ENCODE results near the gene HECW1.
"Not testable (repeated sequence)": the region's sequence is repeated elsewhere in the genome, so short reads cannot be mapped to it uniquely, and the experiment has no call there.

The HECW1 gene

DNA sequence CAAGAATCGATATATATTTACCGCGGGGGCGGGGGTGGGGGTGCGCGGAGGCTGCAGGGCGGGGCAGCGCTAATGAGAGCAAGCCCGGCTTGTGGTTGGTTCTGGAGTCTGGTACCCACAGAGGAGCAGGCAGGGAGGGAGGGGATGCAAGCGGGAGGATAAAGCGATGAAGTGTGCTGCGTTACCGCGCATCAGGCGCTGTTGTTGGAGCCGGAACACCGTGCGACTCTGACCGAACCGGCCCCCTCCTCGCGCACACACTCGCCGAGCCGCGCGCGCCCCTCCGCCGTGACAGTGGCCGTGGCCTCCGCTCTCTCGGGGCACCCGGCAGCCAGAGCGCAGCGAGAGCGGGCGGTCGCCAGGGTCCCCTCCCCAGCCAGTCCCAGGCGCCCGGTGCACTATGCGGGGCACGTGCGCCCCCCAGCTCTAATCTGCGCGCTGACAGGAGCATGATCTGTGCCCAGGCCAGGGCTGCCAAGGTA lies at the start of gene HECW1:
Gene HECW1, plus strand, starts transcription at position 189 of the 482 bp plus-strand sequence. CDS start 131,259 bp downstream, outside the sequence.
- no peak for DNase-seq

DNA sequence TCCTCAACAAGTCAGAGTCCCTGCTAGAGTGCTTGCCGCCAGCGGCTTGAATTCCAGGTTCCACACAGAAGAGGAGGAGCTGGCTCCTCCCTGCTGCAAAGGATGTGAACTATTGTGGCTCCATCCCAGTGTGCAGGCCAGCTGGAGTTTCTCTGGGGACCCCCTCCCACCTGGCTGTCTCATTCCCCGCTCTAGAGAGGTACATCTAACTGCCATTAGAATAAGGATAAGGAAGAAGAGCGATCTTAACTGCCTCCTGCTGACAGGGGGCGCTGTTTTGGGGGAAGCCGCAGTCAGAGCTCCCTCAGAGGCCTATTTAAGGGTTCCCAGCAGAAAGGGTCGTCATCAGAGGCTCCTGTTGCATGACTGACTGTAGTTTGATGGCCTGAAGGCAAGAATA lies 40.8 kb upstream of the HECW1 start:
- no peak for DNase-seq

- no peak for DNase-seq
Observed at GRCh38 chr7:43072530-43072929, 39.9 kb upstream of the HECW1 start.

DNA sequence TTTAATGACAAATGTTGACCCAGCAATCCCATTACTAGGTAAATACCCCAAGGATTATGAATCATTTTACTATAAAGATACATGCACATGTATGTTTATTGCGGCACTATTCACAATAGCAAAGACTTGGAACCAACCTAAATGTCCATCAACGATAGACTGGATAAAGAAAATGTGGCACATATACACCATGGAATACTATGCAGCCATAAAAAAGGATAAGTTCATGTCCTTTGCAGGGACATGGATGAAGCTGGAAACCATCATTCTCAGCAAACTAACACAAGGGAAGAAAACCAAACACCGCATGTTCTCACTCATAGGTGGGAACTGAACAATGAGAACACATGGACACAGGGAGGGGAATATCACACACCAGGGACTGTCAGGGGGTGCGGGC lies 38.6 kb upstream of the HECW1 start:
- DNase-seq = not testable (repeated sequence)

DNA sequence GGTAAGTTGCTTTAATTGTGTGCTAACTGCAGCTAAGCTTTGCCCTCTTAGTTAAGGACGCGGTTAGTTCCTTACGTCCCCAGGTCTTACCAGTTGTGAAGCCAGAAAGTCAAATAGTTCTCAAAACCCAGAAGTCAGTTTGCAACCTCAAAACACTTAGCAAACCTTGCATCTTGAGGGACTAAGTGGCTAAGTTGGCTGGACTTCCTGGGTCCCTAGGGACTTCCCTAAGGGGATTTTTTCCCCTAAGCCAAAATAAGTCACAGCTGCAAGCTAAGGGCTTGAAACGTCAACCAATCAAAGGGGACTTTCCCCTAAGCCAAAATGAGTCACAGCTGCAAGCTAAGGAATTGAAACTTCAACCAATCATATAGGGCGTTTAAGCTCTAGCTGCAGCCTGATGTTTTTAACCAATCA lies 36.2 kb upstream of the HECW1 start:
- DNase-seq = no peak

GRCh38 chr7:43076606-43077005 lies 35.8 kb upstream of the HECW1 start:
- DNase-seq = no peak

DNA sequence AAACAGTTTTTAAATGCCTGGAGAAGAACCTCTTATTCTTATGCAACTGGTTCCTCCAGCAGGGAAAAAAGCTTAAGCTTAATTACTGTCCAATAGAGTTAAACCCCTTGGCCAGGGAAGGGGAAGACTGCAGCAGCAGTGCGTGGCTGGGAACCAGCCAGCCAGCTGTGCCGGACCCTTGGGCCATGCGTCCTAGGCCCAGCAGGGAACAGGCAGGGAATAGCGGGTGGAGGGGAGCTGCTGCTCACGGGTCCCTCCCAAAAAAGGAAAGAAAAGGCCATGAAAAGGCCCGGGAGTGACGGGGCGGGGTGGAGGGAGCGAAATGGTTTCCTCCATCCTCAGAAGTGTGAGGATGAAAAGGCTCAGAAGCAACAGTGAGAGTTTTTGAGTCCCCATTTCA lies 35.2 kb upstream of the HECW1 start:
- DNase-seq = no peak

DNA sequence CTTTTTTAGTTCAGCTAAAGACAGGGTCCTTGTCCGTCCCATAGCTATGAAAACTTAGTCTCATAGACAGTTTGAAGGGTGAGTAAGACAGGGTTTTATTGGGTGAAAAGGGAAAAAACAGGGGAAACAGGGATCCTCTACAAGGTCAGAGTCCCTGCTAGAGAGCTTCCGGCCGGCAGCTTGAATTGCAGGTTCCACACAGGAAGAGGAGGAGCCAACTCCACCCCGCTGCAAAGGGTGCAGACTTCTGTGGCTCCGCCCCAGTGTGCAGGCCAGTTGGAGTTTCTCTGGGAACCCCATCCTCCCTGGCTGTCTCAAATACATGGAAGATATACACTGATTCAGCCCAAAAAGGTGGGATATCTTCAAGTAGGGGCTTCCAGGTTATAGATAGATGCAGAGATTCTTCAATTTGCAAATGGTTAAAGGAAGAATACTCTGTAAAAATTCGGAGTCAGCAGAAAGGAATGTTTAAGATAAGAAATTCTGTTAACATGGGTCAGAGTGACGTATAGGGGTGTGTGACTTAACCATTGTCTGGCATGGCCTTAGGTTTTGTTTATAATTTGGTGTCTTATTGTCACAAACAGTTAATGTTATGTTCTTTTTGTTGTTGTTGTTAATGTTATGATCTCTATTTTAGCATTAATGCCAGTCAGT lies 34.6 kb upstream of the HECW1 start:
- DNase-seq = no peak

DNA sequence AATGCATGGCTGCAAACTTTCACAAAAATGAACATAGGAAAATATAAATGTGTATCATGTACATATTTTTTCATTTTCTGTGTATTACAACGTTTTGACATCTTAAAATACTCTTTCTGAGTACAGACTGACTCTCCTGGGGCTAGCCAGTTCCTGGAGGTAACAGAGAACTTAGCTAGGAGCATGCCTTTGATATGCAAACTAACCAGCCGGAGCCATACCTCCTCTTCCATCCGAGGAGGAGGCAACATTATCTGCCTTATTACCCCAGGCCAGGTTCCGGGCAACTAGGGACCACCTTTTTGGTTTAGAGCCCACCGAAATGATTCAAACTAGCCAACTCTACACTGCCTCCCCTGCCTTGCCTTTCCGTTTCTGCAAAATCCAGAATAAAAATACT lies 33.7 kb upstream of the HECW1 start:
- DNase-seq = no peak

DNA sequence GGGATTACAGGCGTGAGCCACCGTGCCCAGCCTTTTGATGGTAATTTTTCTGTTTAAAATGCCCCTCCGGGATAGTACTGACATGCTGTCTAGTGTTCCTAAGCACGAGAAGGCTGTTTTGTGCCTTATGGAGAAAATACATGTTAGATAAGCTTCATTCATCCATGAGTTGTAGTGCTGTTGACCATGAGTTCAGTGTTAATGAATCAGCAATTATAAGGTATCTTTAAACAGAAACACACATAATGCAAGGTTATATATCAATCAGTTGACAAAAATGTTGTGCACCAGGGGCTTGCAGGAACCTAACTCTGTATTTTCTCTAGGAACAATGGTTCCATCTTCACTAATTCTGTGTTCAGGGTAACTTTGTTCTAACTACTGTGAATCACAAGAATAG lies 30.8 kb upstream of the HECW1 start:
- no peak for DNase-seq

DNA sequence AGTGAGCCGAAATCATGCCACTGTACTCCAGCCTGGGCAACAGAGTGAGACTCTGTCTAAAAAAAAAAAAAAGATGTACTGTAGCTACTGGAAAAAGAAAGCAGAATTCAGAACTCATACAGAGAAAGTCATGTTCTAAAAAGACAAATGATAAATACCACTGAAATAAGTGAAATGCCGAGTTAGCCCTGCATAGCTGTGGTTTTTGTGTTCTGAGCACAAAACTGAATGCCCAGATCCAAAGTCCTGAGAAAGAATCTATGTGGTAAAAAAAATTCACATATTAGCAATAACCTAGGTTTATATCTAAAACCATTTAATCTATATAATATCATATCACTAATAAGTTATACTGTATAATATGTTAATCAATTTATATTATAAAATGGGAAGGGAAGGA lies 29.3 kb upstream of the HECW1 start:
- DNase-seq = no peak

DNA sequence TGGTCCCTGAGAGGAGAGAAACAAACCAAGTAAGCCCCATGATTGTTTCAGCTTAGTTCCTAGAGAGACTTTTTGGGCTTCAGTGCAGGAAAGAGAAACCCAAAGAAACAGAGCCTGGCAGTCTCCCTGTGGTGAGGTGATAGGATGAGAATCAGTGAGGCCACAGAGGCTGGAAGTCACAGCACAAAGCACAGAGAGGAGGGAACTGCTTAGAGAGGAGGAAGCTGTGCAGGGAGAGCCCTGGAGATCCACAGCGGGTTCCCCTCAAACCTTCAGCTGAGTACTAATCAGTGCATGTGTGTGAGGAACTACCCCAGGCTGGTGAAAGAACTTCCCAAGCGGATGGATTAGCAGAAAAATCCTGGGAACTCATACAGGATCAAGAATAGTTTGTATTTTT lies 27.4 kb upstream of the HECW1 start:
- DNase-seq = no peak

DNA sequence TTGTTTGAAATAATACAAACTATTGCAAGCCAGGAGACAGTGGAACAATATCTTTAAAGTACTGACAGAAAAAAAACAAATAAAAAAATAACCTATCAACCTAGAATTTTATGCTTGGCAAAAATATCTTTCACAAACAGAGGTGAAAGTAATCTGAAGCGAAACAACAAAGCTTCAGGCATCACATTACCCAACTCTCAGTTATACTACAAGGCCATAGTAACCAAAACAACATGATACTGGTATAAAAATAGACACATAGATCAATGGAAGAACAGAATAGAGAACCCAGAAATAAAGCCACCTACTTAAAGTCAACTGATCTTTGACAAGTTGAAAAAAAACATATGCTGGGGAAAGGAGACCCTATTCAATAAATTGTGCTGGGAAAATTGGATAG lies 26.5 kb upstream of the HECW1 start:
- DNase-seq = no peak

GRCh38 chr7:43092819-43093218 lies 19.6 kb upstream of the HECW1 start:
- DNase-seq = no peak

DNA sequence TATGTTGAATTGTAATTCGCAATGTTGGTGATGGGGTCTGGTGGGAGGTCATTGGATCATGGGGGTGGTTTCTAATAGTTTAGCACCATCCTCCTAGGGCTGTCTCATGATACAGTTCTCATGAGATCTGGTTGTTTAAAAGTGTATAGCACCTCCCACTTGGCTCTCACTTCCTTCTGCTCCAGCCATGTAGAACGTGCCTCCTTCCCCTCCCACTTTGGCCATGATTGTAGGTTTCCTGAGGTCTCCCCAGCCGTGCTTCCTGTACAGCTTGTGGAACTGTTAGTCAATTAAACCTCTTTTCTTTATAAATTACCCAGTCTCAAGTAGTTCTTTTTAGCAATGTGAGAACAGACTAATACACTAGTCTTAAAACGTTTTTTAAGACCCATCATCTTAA lies 15.6 kb upstream of the HECW1 start:
- no peak for DNase-seq

- no peak for DNase-seq
Observed at GRCh38 chr7:43099750-43100149, 12.7 kb upstream of the HECW1 start.

DNA sequence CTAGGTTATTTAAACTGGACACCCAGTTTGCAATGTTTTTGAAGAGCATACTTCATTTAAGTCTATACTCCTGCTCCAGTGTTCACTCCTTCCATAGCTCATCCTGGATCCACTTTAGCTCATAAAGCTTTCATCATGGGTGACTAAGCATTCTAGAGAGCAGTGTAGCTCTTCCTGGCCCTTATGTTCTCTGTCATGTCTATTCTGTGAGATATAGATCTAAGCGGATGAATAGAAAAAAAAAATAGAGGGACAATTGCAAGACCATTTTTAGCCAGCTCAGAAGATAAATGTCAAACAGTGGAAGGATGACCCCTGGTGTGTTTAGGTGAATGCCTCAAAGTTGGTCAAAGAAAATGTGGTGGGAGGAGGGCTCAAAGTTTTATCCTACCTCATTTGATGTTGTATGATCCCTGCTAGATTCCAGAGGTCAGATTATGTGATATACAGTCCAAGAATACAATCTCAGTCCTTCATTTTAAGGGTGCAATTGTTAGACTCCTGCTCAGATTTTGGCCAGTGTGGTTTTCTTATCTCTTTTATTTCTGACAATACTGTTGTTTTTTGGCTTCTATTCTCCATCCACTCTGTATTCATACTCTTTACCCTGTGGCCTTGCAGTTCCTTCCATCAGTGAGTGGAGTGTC lies 7.5 kb upstream of the HECW1 start:
- no peak for DNase-seq

GRCh38 chr7:43105521-43106120 lies 6.8 kb upstream of the HECW1 start:
- no peak for DNase-seq

DNA sequence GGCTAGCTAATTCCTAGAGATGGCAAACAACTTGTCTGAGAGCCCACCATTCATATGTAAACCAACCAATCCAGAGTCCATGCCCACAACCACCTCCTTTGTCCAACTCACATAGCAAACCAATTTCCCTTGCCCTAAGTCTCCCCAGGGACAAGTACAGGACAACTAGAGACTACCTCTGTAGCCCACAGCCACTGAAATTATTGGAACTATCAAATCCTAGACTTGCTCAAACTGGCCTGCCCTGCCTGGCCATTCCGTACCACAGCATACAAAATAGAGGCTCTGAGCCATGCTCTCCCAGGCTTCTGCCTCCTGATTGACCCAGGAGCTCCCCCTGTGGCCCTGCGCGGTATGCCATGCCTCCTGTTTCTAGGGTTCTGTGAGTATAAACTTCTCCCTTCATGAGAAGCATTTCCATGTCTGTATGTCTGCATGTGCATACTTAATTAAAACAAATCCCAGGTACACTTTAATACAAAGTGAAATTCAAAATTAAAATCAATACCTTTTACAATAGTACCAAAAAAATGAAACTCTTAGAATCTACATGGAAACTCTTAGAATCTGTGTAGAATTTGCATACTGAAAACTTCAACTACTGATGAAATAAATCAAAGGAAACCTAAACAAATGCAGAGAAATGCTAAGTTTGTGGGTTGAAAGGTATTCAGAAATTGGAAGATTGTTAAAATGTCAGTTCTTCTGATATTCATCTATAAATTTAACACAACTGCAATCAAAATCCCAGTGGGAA lies 4.0 kb upstream of the HECW1 start:
- DNase-seq = no peak

- no peak for DNase-seq
Observed at GRCh38 chr7:43110791-43111535, 1.5 kb upstream of the HECW1 start.

DNA sequence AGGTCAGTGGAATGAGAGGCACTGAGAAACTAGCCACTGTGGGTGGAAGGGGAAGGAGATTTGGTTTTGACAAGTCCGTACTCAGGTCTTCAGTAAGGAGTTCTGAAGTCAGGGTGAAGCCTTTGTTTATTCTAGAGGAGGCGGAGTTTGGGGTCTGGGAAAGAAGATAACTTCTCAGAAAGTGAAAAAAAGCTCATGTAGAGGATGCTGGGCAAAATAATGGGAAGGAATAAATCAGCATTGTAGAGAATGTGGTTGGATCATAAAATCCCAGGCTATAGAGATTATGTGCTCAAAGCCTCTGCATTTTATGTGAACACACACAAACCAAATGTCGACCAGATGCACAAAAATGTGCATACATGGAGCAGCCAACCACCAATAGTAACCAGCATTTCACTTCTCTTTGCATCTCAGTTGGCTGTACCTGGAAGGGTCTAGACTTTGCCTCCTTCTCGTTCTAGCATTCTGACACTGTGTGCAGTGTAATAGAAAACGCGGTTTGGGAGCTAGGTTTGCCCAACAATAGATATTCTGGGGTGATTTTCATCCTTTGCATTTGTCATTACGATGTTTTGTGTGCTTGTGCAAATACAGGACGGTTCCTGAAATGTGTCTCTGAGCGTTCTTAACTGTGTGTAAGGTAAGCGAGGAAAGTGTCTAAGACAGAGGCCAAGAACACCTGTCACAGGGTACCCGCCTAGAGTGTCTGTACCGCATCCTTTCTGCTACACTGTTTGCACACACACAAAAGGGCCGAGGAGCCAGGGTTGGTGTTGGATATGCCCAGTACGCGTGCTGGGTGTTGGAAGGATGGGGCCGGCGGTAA lies 603 bp upstream of the HECW1 start:
- no peak for DNase-seq

All from NCI-H510A treated with DMSO at 0.1 percent for 48 hours (cell line).